ENCODE data around the gene OR51B6. TPM values are rescaled to one million over a fixed set of nuclear protein-coding genes. Genes with fewer than 3 reads are reported as not detected.
"Not testable (repeated sequence)": the region's sequence is repeated elsewhere in the genome, so short reads cannot be mapped to it uniquely, and the experiment has no call there.

The OR51B6 gene
- total RNA-seq, 1 donor from 2014 or later: not detected

DNA sequence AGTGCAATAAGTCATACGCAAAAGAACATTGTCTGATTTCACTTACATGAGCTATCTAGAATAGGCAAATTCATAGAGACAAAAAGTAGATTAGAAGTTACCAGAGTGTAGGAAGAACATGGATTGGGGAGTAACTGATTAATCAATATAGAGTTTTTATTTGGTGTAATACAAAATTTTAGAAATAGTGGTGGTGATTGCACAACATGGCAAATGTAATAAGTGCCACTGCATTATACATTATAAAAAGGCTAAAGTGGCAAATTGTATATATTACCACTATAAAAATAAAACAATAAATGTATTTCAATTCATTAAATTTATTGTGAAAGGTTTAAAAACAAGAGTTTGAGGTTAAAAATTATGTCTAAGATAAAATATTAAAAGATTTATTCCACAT, 40.9 kb upstream of the OR51B6 start:
- Mint-ChIP-seq H3K36me3 (no peaks in the 10 kb centered on the region), H3K27me3 (ENCODE audit: low read depth) (peaks cover 7% of the 10 kb centered on the region), H3K4me3 (no peak overlapping the region)

GRCh38 chr11:5313326-5314023, 37.8 kb upstream of the OR51B6 start:
- not testable (repeated sequence) for H3K27ac Mint-ChIP-seq; H3K4me3 Mint-ChIP-seq; H3K4me1 Mint-ChIP-seq; H3K9me3 Mint-ChIP-seq; H3K36me3 Mint-ChIP-seq; DNase-seq (ENCODE audit: low spot score in 2 of 2, unreplicated experiment in 2 of 2)
- peaks cover 12% of the 10 kb centered on the region for H3K27me3 Mint-ChIP-seq (ENCODE audit: low read depth)

More for the DNA sequence above, 40.9 kb upstream of the OR51B6 start:
- DNase-seq (ENCODE audit: low spot score in 2 of 2, unreplicated experiment in 2 of 2): no peak
- H3K9me3 Mint-ChIP-seq: no peaks in the 10 kb centered on the region
- no peaks in the 10 kb centered on the region for H3K4me1 Mint-ChIP-seq
- TF ChIP-seq, protein P1, sequence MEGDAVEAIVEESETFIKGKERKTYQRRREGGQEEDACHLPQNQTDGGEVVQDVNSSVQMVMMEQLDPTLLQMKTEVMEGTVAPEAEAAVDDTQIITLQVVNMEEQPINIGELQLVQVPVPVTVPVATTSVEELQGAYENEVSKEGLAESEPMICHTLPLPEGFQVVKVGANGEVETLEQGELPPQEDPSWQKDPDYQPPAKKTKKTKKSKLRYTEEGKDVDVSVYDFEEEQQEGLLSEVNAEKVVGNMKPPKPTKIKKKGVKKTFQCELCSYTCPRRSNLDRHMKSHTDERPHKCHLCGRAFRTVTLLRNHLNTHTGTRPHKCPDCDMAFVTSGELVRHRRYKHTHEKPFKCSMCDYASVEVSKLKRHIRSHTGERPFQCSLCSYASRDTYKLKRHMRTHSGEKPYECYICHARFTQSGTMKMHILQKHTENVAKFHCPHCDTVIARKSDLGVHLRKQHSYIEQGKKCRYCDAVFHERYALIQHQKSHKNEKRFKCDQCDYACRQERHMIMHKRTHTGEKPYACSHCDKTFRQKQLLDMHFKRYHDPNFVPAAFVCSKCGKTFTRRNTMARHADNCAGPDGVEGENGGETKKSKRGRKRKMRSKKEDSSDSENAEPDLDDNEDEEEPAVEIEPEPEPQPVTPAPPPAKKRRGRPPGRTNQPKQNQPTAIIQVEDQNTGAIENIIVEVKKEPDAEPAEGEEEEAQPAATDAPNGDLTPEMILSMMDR (IDR thresholded peaks at IDR 0.05; ENCODE audit: unreplicated experiment): no peak
- no peak overlapping the region for H3K27ac Mint-ChIP-seq

GRCh38 chr11:5317292-5317691, 34.0 kb upstream of the OR51B6 start:
- H3K4me1 Mint-ChIP-seq: no peaks in the 10 kb centered on the region
- H3K36me3 Mint-ChIP-seq: no peaks in the 10 kb centered on the region
- H3K27me3 Mint-ChIP-seq (ENCODE audit: low read depth): peaks cover 15% of the 10 kb centered on the region
- DNase-seq (ENCODE audit: low spot score in 2 of 2, unreplicated experiment in 2 of 2): no peak
- TF ChIP-seq, protein P1 (IDR thresholded peaks at IDR 0.05; ENCODE audit: unreplicated experiment): no peak
- H3K9me3 Mint-ChIP-seq: no peaks in the 10 kb centered on the region
- H3K27ac Mint-ChIP-seq: no peak overlapping the region
- H3K4me3 Mint-ChIP-seq: no peak overlapping the region

DNA sequence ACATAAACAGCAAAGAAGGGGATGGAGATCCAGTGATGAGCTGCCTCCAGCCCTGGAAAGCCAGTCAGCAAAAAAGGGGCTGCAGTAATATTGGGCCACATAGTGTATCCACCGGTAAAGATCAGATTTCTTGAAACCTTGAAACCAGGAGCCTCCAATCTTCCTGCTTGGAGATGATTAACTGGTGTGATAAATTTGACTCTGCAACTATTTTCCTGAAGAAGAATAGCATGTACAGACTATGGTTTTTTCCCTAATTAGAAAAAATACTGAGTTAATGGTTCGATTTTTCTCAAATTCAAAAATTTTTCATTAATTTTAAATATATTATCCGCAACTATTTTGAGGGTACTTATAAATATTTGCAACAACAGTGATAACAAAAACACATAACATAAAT, 27.1 kb upstream of the OR51B6 start, which contains the start of gene OR51B2:
Gene OR51B2, minus strand, starts transcription at position 101 of the 400 bp plus-strand sequence. Its CDS starts 0 bp downstream, at position 101.
- no peaks in the 10 kb centered on the region for H3K9me3 Mint-ChIP-seq
- H3K27me3 Mint-ChIP-seq (ENCODE audit: low read depth): peaks cover 15% of the 10 kb centered on the region
- no peak within 1 kb of the TSS for H3K4me3 Mint-ChIP-seq
- no peak for DNase-seq (ENCODE audit: low spot score in 2 of 2, unreplicated experiment in 2 of 2)
- no peak within 1 kb of the TSS for H3K27ac Mint-ChIP-seq
- H3K4me1 Mint-ChIP-seq: no peaks in the 10 kb centered on the region
- TF ChIP-seq, protein P1 (IDR thresholded peaks at IDR 0.05; ENCODE audit: unreplicated experiment): no peak
- H3K36me3 Mint-ChIP-seq: no peaks in the 10 kb centered on the region

- H3K4me3 Mint-ChIP-seq: no peak overlapping the region
- no peaks in the 10 kb centered on the region for H3K9me3 Mint-ChIP-seq
- no peak overlapping the region for H3K27ac Mint-ChIP-seq
- TF ChIP-seq, protein P1 (IDR thresholded peaks at IDR 0.05; ENCODE audit: unreplicated experiment): no peak
- no peaks in the 10 kb centered on the region for H3K36me3 Mint-ChIP-seq
- no peaks in the 10 kb centered on the region for H3K4me1 Mint-ChIP-seq
- no peak for DNase-seq (ENCODE audit: low spot score in 2 of 2, unreplicated experiment in 2 of 2)
- peaks cover 2% of the 10 kb centered on the region for H3K27me3 Mint-ChIP-seq (ENCODE audit: low read depth)
Measured at GRCh38 chr11:5335170-5335569, 16.1 kb upstream of the OR51B6 start.

GRCh38 chr11:5336331-5336730, 15.0 kb upstream of the OR51B6 start:
- Mint-ChIP-seq H3K27ac (no peak overlapping the region), H3K4me3 (no peak overlapping the region), H3K9me3 (no peaks in the 10 kb centered on the region), H3K27me3 (ENCODE audit: low read depth) (peaks cover 2% of the 10 kb centered on the region), H3K4me1 (no peaks in the 10 kb centered on the region), H3K36me3 (no peaks in the 10 kb centered on the region)
- TF ChIP-seq, protein P1 (IDR thresholded peaks at IDR 0.05; ENCODE audit: unreplicated experiment): no peak
- no peak for DNase-seq (ENCODE audit: low spot score in 2 of 2, unreplicated experiment in 2 of 2)

- H3K4me1 Mint-ChIP-seq; H3K27ac Mint-ChIP-seq; H3K9me3 Mint-ChIP-seq; H3K4me3 Mint-ChIP-seq; H3K36me3 Mint-ChIP-seq; DNase-seq (ENCODE audit: low spot score in 2 of 2, unreplicated experiment in 2 of 2); H3K27me3 Mint-ChIP-seq (ENCODE audit: low read depth): not testable (repeated sequence)
Measured at GRCh38 chr11:5337253-5337652, 14.1 kb upstream of the OR51B6 start.

Measured in mesothelial cell of epicardium (in vitro differentiated cells).